Naive thymus-derived CD4-positive, alpha-beta T cell (primary cell): Measurements from ENCODE around the gene EGFR. TPM values are rescaled to one million over a fixed set of nuclear protein-coding genes. Genes with fewer than 3 reads are reported as not detected.
A peak's percentile ranks its signal among the peaks of the same experiment; 100 is the strongest.

Experiments used
- ATAC-seq: fragments of 150-1000 bp; cut with Tn5 transposase; 2 replicates; pipeline ENCODE4 v1.10.0; 2021; ENCODE audit warnings: mild to moderate bottlenecking, moderate library complexity
- CTCF ChIA-PET: fragments of 350-600 bp; sonication (Branson Sonifier 250); formaldehyde crosslinking; loops from one replicate; lab custom pipeline; 2021; ENCODE audit warnings: antibody characterized with exemption; lab: Charles Lee
- POLR2A ChIA-PET: fragments of 350-600 bp; sonication (Branson Sonifier 250); formaldehyde crosslinking; loops from one replicate; lab custom pipeline; 2021; ENCODE audit warnings: antibody characterized with exemption, inconsistent platforms; lab: Charles Lee
- DNase-seq, 9 donors: peaks; one replicate each; pipeline versions ENCODE4 v3.0.0 to v3.0.0-alpha.2; 2020 to 2022; ENCODE audit warnings: mixed read lengths in 1 of 9
- H3K27ac ChIP-seq: one replicate; pipeline ENCODE4 v1.7.0; 2013; ENCODE audit warnings: mild to moderate bottlenecking, low read depth, low read length, moderate library complexity
- H3K27me3 ChIP-seq, 2 donors: one replicate each; pipeline ENCODE4 v1.7.0; 2013; ENCODE audit warnings: low read length in 2 of 2, mild to moderate bottlenecking in 2 of 2, moderate library complexity in 2 of 2; ENCODE audit not compliant: control insufficient read depth in 2 of 2, insufficient read depth in 2 of 2
- H3K36me3 ChIP-seq, 3 experiments: 1 replicate in 2 of 3; 2 replicates in 1 of 3; pipeline ENCODE4 v1.7.0; 2013; ENCODE audit warnings: low read length in 3 of 3, mild to moderate bottlenecking in 3 of 3, moderate library complexity in 1 of 3; ENCODE audit not compliant: insufficient read depth in 3 of 3, control insufficient read depth in 2 of 3
- H3K4me1 ChIP-seq, 2 donors: one replicate each; pipeline ENCODE4 v1.7.0; 2013; ENCODE audit warnings: low read length in 2 of 2, mild to moderate bottlenecking in 2 of 2, moderate library complexity in 1 of 2; ENCODE audit not compliant: control insufficient read depth in 2 of 2, insufficient read depth in 2 of 2
- H3K4me3 ChIP-seq: 2 replicates; pipeline ENCODE4 v1.7.0; 2013; ENCODE audit warnings: mild to moderate bottlenecking, low read length
- H3K9me3 ChIP-seq, 3 experiments: 1 replicate in 2 of 3; 2 replicates in 1 of 3; pipeline ENCODE4 v1.7.0; 2013; ENCODE audit warnings: low read length in 3 of 3; ENCODE audit not compliant: control insufficient read depth in 2 of 3
- H3K27ac Mint-ChIP-seq, 9 donors: one replicate each; pipeline ENCODE4 v1.8.0; 2020 to 2022; ENCODE audit warnings: mixed read lengths in 9 of 9, mild to moderate bottlenecking in 8 of 9, moderate library complexity in 5 of 9, inconsistent platforms in 2 of 9
- H3K27me3 Mint-ChIP-seq, 5 donors: one replicate each; pipeline ENCODE4 v1.8.0; 2021 to 2022; ENCODE audit warnings: mixed read lengths in 5 of 5, mild to moderate bottlenecking in 1 of 5
- H3K36me3 Mint-ChIP-seq, 5 donors: one replicate each; pipeline ENCODE4 v1.8.0; 2020 to 2022; ENCODE audit warnings: mixed read lengths in 5 of 5, mild to moderate bottlenecking in 3 of 5, inconsistent platforms in 1 of 5
- H3K4me1 Mint-ChIP-seq, 7 donors: one replicate each; pipeline ENCODE4 v1.8.0; 2020 to 2022; ENCODE audit warnings: mixed read lengths in 7 of 7, mild to moderate bottlenecking in 3 of 7, inconsistent platforms in 1 of 7
- H3K4me3 Mint-ChIP-seq, 10 donors: one replicate each; pipeline ENCODE4 v1.8.0; 2020 to 2022; ENCODE audit warnings: mild to moderate bottlenecking in 10 of 10, mixed read lengths in 10 of 10, moderate library complexity in 6 of 10, inconsistent platforms in 2 of 10
- H3K9me3 Mint-ChIP-seq, 11 donors: one replicate each; pipeline ENCODE4 v1.8.0; 2020 to 2022; ENCODE audit warnings: mixed read lengths in 11 of 11, mild to moderate bottlenecking in 4 of 11, inconsistent platforms in 1 of 11, moderate library complexity in 1 of 11
- intact Hi-C, 2 donors: fragments of 100-400 bp; cut with micrococcal nuclease; formaldehyde crosslinking; loops; one replicate each; pipeline ENCODE4 v1.15.1; 2023
- polyA plus RNA-seq, 2 donors: library from polyadenylated mRNA; unstranded; fragments of 300-500 nt; fragmentation: Illumina TruSeq; gene quantifications; one replicate each; pipeline ENCODE4 v1.2.3, GENCODE V29; 2021
- total RNA-seq, 6 experiments: library from RNA in 5 of 6; stranded (reverse) in 5 of 6; gene quantifications; 1 replicate in 5 of 6; 2 replicates in 1 of 6; pipeline ENCODE4 v1.2.3 and lab custom pipeline; 2021 to 2026

The EGFR gene
- total and polyA plus RNA-seq, 7 experiments from 2014 or later, result 0.16 TPM; not detected in 6

DNA sequence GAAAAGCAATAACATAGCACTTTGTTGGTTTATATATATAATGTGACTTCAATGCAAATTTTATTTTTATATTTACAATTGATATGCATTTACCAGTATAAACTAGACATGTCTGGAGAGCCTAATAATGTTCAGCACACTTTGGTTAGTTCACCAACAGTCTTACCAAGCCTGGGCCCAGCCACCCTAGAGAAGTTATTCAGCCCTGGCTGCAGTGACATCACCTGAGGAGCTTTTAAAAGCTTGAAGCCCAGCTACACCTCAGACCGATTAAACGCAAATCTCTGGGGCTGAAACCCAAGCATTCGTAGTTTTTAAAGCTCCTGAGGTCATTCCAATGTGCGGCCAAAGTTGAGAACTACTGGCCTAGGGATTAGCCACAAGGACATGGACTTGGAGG lies 191.4 kb downstream of the EGFR start:
- no peaks in the 10 kb centered on the region for H3K36me3 ChIP-seq
- no peak overlapping the region for H3K4me3 Mint-ChIP-seq
- DNase-seq, result no peak
- CTCF ChIA-PET, result no interaction called here
- H3K27ac Mint-ChIP-seq, result no peak overlapping the region
- H3K9me3 Mint-ChIP-seq, result no peaks in the 10 kb centered on the region
- H3K4me1 Mint-ChIP-seq, result peaks cover 0 to 1% (median 0%) of the 10 kb centered on the region in 7 donors
- intact Hi-C loops, result no loop called here
- H3K27ac ChIP-seq, result no peak overlapping the region
- peaks cover 3 to 16% (median 10%) of the 10 kb centered on the region in 5 donors for H3K27me3 Mint-ChIP-seq
- POLR2A ChIA-PET, result no interaction called here
- H3K27me3 ChIP-seq, result no peaks in the 10 kb centered on the region
- no peaks in the 10 kb centered on the region for H3K4me1 ChIP-seq
- no peaks in the 10 kb centered on the region for H3K36me3 Mint-ChIP-seq
- no peak for ATAC-seq
- no peaks in the 10 kb centered on the region for H3K9me3 ChIP-seq
- no peak overlapping the region for H3K4me3 ChIP-seq

DNA sequence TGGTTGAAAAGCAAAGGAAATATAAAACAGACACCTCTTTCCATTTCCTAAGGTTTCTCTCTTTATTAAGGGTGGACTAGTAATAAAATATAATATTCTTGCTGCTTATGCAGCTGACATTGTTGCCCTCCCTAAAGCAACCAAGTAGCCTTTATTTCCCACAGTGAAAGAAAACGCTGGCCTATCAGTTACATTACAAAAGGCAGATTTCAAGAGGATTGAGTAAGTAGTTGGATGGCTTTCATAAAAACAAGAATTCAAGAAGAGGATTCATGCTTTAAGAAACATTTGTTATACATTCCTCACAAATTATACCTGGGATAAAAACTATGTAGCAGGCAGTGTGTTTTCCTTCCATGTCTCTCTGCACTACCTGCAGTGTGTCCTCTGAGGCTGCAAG lies 191.9 kb downstream of the EGFR start:
- peaks cover 0 to 1% (median 0%) of the 10 kb centered on the region in 7 donors for H3K4me1 Mint-ChIP-seq
- H3K27me3 Mint-ChIP-seq, result peaks cover 3 to 16% (median 10%) of the 10 kb centered on the region in 5 donors
- no peaks in the 10 kb centered on the region for H3K9me3 ChIP-seq
- no peaks in the 10 kb centered on the region for H3K36me3 ChIP-seq
- H3K4me3 Mint-ChIP-seq, result no peak overlapping the region
- H3K27me3 ChIP-seq, result no peaks in the 10 kb centered on the region
- H3K27ac ChIP-seq, result no peak overlapping the region
- CTCF ChIA-PET, result no interaction called here
- intact Hi-C loops, result no loop called here
- no peak for DNase-seq
- POLR2A ChIA-PET, result no interaction called here
- H3K36me3 Mint-ChIP-seq, result no peaks in the 10 kb centered on the region
- no peaks in the 10 kb centered on the region for H3K4me1 ChIP-seq
- no peaks in the 10 kb centered on the region for H3K9me3 Mint-ChIP-seq
- ATAC-seq, result no peak
- peak overlapping the region in 1 of 9 donors; percentile 42 for H3K27ac Mint-ChIP-seq
- no peak overlapping the region for H3K4me3 ChIP-seq

DNA sequence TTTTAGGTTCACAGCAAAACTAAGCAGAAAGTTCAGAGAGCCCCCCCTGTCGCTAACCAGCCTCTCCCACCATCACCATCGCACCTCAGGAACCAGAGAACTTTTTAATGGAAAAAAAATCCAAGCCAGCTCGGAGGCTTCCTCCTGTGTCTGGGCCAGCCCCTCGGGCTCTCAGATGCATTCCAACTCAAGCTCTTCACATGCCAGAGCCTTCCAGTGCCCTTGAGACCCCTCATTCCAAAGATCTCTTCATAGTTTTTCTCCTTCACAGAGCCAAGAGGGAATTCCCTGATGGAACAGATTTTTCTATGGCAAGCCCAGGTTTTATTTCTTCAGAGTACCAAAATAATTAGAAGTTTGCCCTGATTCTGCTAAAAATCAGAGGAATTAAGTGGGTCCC lies 192.9 kb downstream of the EGFR start:
- Histone ChIP-seq H3K27ac (no peak overlapping the region), H3K27me3 (no peaks in the 10 kb centered on the region), H3K36me3 (no peaks in the 10 kb centered on the region), H3K9me3 (no peaks in the 10 kb centered on the region), H3K4me3 (no peak overlapping the region), H3K4me1 (no peaks in the 10 kb centered on the region)
- POLR2A ChIA-PET, result no interaction called here
- no peaks in the 10 kb centered on the region for H3K9me3 Mint-ChIP-seq
- intact Hi-C loops, result no loop called here
- ATAC-seq (no peak), DNase-seq (no peak)
- H3K36me3 Mint-ChIP-seq, result no peaks in the 10 kb centered on the region
- CTCF ChIA-PET, result no interaction called here
- H3K27ac Mint-ChIP-seq, result no peak overlapping the region
- peaks cover 0 to 1% (median 0%) of the 10 kb centered on the region in 7 donors for H3K4me1 Mint-ChIP-seq
- H3K27me3 Mint-ChIP-seq, result peaks cover 3 to 16% (median 10%) of the 10 kb centered on the region in 5 donors
- no peak overlapping the region for H3K4me3 Mint-ChIP-seq

DNA sequence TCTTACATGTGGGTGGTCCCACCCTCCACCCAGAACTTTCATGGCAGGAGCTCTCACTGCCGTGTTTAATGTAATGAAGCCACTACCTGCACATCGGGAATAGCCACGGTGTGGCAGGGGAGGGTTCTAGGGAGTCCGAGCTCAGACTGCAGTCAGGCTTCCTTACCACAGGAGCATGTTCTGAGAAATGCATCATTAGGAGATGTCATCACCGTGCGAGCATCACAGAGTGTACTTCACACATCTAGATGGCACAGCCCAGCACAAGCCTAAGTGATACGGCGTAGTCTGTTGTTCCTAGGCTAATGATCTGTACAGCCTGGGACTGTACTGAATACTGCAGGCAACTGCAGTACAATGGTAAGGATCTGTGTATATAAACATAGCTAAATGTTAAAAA lies 193.4 kb downstream of the EGFR start:
- intact Hi-C loops, result no loop called here
- Mint-ChIP-seq H3K4me3 (no peak overlapping the region), H3K36me3 (no peaks in the 10 kb centered on the region), H3K27me3 (peaks cover 3 to 16% (median 10%) of the 10 kb centered on the region in 5 donors), H3K4me1 (peaks cover 0 to 1% (median 0%) of the 10 kb centered on the region in 7 donors), H3K27ac (no peak overlapping the region), H3K9me3 (no peaks in the 10 kb centered on the region)
- Histone ChIP-seq H3K27me3 (no peaks in the 10 kb centered on the region), H3K4me3 (no peak overlapping the region), H3K27ac (no peak overlapping the region), H3K36me3 (no peaks in the 10 kb centered on the region), H3K9me3 (no peaks in the 10 kb centered on the region), H3K4me1 (no peaks in the 10 kb centered on the region)
- ATAC-seq, result no peak
- ChIA-PET CTCF (no interaction called here), POLR2A (no interaction called here)
- DNase-seq, result no peak

DNA sequence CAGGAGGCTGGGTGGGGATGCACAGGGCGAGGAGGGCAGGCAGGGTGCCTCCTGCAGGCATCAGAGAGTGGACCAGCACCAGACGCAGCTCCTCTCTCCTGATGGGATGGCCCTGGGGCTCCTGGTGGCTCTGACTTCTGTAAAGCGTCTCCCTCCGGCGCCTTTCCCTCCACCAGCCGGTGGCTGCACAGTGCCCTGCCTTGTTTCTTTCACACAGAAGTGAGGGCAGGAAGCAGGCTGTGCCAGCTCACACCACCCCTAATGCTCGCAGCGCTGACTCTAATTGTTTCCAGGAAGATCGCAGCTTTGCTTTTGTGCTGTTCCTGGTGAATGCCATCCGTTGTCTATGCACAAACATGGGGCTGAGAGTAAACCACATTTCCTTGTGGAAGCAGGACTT lies 194.0 kb downstream of the EGFR start:
- ATAC-seq, result no peak
- Histone ChIP-seq H3K9me3 (no peaks in the 10 kb centered on the region), H3K4me1 (no peaks in the 10 kb centered on the region), H3K4me3 (no peak overlapping the region), H3K36me3 (no peaks in the 10 kb centered on the region), H3K27ac (no peak overlapping the region), H3K27me3 (no peaks in the 10 kb centered on the region)
- no peaks in the 10 kb centered on the region for H3K36me3 Mint-ChIP-seq
- intact Hi-C loops, result no loop called here
- POLR2A ChIA-PET, result no interaction called here
- H3K27ac Mint-ChIP-seq, result no peak overlapping the region
- H3K4me3 Mint-ChIP-seq, result no peak overlapping the region
- no peak for DNase-seq
- CTCF ChIA-PET, result no interaction called here
- peaks cover 3 to 16% (median 10%) of the 10 kb centered on the region in 5 donors for H3K27me3 Mint-ChIP-seq
- peaks cover 0 to 1% (median 0%) of the 10 kb centered on the region in 7 donors for H3K4me1 Mint-ChIP-seq
- H3K9me3 Mint-ChIP-seq, result no peaks in the 10 kb centered on the region

DNA sequence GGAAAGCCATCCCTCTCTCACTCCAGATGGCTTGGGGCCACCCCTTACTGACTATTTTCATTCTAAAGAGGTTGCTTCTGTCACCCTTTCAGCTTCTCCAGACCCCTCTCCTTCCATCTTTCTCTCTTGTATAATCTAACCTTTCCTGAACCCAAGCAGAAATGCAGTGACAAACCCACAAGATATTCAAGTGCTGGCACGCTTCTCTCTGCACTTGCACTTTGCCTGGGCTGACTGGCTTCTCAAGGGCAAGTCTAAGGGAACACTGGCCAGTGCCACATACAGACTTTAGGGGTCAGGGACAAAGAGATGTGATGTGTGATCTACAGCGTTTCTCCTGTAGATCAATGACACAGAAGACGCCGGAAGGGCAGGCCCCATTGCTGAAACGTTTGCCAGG lies 195.9 kb downstream of the EGFR start:
- H3K27ac Mint-ChIP-seq, result no peak overlapping the region
- ChIA-PET CTCF (no interaction called here), POLR2A (no interaction called here)
- intact Hi-C loops, result no loop called here
- H3K36me3 ChIP-seq, result no peaks in the 10 kb centered on the region
- no peak overlapping the region for H3K27ac ChIP-seq
- H3K4me3 ChIP-seq, result no peak overlapping the region
- no peaks in the 10 kb centered on the region for H3K4me1 ChIP-seq
- H3K27me3 ChIP-seq, result no peaks in the 10 kb centered on the region
- H3K36me3 Mint-ChIP-seq, result no peaks in the 10 kb centered on the region
- no peaks in the 10 kb centered on the region for H3K9me3 ChIP-seq
- DNase-seq (no peak), ATAC-seq (no peak)
- peaks cover 0 to 1% (median 0%) of the 10 kb centered on the region in 7 donors for H3K4me1 Mint-ChIP-seq
- H3K4me3 Mint-ChIP-seq, result no peak overlapping the region
- peaks cover 3 to 14% (median 10%) of the 10 kb centered on the region in 5 donors for H3K27me3 Mint-ChIP-seq
- no peaks in the 10 kb centered on the region for H3K9me3 Mint-ChIP-seq

DNA sequence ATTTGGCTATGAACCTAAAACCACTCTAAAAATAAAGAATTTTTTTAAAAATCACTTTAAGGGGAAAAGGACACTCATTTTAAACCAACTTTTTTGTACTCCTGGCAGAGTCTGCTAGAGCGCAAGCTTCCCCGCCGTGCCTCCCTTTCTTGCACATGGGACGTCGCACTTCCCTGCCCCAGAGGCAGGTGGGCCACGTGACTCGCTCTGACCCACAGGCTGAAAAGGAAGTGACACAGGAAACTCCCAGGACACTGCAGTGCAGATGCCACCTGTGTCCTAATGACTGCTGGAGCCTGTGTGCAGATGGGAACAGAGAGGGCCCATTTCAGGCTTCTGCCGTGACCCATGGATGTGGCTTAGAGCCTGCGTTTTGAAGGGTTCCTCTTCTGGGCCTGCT lies 204.2 kb downstream of the EGFR start:
- Histone ChIP-seq H3K4me3 (no peak overlapping the region), H3K36me3 (no peaks in the 10 kb centered on the region), H3K9me3 (no peaks in the 10 kb centered on the region), H3K27ac (no peak overlapping the region), H3K27me3 (no peaks in the 10 kb centered on the region), H3K4me1 (no peaks in the 10 kb centered on the region)
- ChIA-PET POLR2A (no interaction called here), CTCF (no interaction called here)
- peaks cover 7 to 29% (median 12%) of the 10 kb centered on the region in 5 donors for H3K27me3 Mint-ChIP-seq
- intact Hi-C loops, result no loop called here
- H3K27ac Mint-ChIP-seq, result no peak overlapping the region
- H3K4me3 Mint-ChIP-seq, result no peak overlapping the region
- ATAC-seq, result no peak
- peaks cover 0 to 13% (median 3%) of the 10 kb centered on the region in 11 donors for H3K9me3 Mint-ChIP-seq
- H3K36me3 Mint-ChIP-seq, result no peaks in the 10 kb centered on the region
- DNase-seq, result peak in 1 of 9 donors; percentile 12
- H3K4me1 Mint-ChIP-seq, result no peaks in the 10 kb centered on the region
